Renal cortical epithelial cell (primary cell): ENCODE results near the gene PSMG4. TPM values are rescaled to one million over a fixed set of nuclear protein-coding genes. Genes with fewer than 3 reads are reported as not detected.

Experiments used
- DNase-seq: peaks from one replicate; pipeline ENCODE4 v3.0.0-alpha.2; 2011; ENCODE audit warnings: low read depth
- total RNA-seq: library from RNA; depleted of rRNA; stranded (reverse); fragments of >200 nt; gene quantifications from 2 replicates; pipeline ENCODE4 v1.2.3, GENCODE V29; 2014

Gene PSMG4
- total RNA-seq, 1 donor from 2014 or later: 13.1 TPM

DNA sequence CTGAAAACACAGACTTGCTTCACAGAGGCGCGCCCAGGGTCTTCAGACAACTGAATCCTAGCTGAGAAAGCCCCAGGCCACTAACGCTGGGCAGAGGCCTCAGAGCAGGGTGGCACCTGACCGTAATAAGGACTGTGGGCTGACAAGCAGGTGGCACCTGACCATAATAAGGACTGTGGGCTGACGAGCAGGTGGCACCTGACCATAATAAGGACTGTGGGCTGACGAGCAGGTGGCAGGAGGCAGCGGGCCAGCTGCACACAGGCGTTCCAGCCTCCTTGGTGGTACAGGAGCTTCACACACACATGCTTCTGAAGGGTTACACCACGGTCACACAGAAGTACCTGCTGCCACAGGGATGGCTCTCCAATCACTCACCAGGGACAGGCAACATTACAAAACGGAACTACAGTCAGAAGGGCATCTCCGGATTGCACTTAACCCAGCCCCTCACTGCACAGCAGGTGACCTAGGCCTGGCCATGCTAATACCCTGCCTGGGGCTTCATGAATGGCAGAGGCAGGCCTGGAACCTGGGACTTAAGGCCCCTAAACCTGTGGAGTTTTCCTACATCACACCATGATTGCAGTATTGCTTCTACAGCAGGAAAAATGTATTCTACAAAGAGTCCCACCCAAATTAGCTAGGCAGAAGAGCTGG, 50.8 kb downstream of the PSMG4 start:
- DNase-seq: no peak

DNA sequence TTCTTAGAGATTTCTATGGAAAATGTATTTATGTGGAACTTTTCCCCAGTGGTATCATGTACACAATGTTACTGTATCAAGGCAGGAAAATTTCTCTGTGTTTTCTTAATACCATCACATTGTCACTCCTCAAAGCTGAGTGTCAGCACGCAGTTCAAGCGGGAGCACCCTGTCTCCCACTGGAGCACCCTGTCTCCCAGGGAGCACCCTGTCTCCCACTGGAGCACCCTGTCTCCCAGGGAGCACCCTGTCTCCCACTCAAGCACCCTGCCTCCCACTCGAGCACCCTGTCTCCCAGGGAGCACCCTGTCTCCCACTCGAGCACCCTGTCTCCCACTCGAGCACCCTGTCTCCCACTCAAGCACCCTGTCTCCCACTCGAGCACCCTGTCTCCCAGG, 51.3 kb downstream of the PSMG4 start:
- DNase-seq: no peak

GRCh38 chr6:3310703-3311102, 52.0 kb downstream of the PSMG4 start:
- DNase-seq: no peak

- no peak for DNase-seq
Observed at GRCh38 chr6:3311826-3312225, 53.1 kb downstream of the PSMG4 start.

GRCh38 chr6:3312604-3313231, 54.0 kb downstream of the PSMG4 start:
- no peak for DNase-seq

DNA sequence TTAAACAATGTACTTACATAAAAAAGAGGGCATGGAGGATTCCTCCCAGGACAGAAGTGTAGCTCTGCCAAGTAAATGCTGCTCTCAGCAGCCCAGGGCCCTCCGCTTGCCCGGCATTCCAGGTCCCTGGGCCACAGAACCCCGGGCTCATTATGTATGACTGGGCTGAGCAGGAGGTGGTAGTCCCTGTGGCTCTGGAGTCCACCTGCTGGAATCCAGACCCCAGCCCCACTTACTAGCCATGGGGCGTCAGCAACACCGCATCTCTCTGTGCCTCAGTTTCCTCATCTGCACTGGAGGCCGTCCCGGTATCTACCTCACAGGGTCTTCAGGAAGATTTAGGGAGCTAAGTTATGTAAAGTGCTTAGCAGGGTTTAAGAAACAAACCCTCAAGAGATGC, 55.4 kb downstream of the PSMG4 start:
- no peak for DNase-seq

GRCh38 chr6:3314621-3315467, 56.1 kb downstream of the PSMG4 start:
- no peak for DNase-seq

- DNase-seq: no peak
Observed at GRCh38 chr6:3315841-3316240, 57.1 kb downstream of the PSMG4 start.

DNA sequence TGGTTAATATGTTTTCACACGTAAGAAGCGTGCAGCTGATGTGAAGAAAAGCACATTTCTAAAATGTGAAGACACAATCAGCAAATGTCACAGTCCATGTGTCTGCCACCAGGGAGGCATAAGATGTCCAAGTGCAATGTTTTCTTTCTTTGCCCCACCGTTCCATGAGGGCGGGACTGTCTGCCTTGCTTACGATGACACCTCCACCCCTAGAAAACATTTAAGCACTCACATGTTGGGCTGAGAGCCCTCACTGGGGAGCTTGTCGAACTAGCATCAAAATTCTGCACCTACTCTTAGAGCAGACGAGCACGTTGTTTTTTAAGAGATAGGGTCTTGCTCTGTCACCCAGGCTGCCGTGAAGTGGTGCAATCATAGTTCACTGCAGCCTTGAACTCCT, 57.6 kb downstream of the PSMG4 start:
- no peak for DNase-seq

DNA sequence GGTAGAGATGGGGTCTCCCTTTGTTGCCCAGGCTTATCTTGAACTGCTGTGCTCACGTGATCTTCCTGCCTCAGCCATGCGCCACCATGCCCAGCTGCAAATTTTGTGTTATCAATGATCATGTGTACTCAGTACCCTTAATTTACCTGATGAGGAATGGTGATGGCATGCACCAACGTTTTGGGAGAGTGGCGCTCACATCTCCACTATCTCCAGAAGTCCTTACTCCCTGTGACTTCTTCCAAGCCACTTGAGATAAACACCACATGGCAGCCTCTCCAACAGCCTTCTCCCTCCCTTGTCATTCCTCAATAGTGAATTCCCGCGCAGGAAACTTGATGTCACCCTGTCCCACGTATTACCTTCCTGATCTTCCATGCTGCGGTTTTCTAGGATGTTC, 58.1 kb downstream of the PSMG4 start:
- no peak for DNase-seq

Other genes with a start within 250 kb of the PSMG4 start
- gene RIPK1, start 190.5 kb upstream of the PSMG4 start, total RNA-seq: 30.0 and 48.9 TPM in 2 replicates
- 23.9 and 31.1 TPM in 2 replicates for gene BPHL, start 140.2 kb upstream of the PSMG4 start, total RNA-seq
- gene TUBB2A, start 101.4 kb upstream of the PSMG4 start, total RNA-seq: 75.8 and 193 TPM in 2 replicates
- gene TUBB2B, start 31.3 kb upstream of the PSMG4 start, total RNA-seq: 21.6 and 53.5 TPM in 2 replicates
- gene SLC22A23, start 198.1 kb downstream of the PSMG4 start, total RNA-seq: 0.35 and 2.4 TPM in 2 replicates